Measurements from ENCODE around the gene GRK5. TPM values are rescaled to one million over a fixed set of nuclear protein-coding genes. Genes with fewer than 3 reads are reported as not detected.

GRK5 gene
- total and polyA plus RNA-seq, 7 donors = 7.9 to 32.4 (median 19.8) TPM

DNA sequence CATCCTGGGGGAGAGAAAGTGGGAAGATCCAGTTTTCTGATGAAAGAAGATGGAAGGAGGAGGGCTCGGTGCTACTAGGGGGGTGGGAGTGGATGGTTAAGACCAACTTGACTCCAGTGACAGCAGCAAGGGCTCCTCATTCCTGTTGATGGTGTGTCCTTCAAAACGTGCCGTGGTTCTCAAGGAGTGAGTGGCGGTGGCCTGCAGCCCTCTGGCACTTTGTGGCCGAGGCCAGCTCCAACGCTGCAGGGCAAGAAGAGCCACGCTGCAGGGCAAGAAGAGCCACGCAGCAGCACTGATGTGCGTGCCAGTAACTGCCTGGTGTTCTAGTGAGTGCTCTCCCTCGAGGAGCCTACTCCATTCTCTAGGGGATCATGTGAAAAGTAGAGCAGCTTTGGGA is 72.1 kb downstream of the GRK5 start:
- intact Hi-C loops (cut with DNase I) = no loop called here
- WGBS, 2 donors = 89 to 90% methylated on average over 10 of the region's 10 CpGs
- Histone ChIP-seq H3K4me1 (peaks cover 0 to 62% (median 53%) of the 10 kb centered on the region in 4 donors), H3K36me3 (no peaks in the 10 kb centered on the region), H3K27me3 (no peaks in the 10 kb centered on the region), H3K9me3 (no peaks in the 10 kb centered on the region), H3K4me3 (no peak overlapping the region), H3K27ac (no peak overlapping the region)
- DNase-seq = no peak
- TF ChIP-seq EP300 (IDR thresholded peaks at IDR 0.05) = no peak
- TF ChIP-seq, protein P1, sequence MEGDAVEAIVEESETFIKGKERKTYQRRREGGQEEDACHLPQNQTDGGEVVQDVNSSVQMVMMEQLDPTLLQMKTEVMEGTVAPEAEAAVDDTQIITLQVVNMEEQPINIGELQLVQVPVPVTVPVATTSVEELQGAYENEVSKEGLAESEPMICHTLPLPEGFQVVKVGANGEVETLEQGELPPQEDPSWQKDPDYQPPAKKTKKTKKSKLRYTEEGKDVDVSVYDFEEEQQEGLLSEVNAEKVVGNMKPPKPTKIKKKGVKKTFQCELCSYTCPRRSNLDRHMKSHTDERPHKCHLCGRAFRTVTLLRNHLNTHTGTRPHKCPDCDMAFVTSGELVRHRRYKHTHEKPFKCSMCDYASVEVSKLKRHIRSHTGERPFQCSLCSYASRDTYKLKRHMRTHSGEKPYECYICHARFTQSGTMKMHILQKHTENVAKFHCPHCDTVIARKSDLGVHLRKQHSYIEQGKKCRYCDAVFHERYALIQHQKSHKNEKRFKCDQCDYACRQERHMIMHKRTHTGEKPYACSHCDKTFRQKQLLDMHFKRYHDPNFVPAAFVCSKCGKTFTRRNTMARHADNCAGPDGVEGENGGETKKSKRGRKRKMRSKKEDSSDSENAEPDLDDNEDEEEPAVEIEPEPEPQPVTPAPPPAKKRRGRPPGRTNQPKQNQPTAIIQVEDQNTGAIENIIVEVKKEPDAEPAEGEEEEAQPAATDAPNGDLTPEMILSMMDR (IDR thresholded peaks at IDR 0.05) = no peak
- no peak for TF ChIP-seq POLR2AphosphoS5 (IDR thresholded peaks at IDR 0.05)
- no peak for TF ChIP-seq POLR2A (IDR thresholded peaks at IDR 0.05)

DNA sequence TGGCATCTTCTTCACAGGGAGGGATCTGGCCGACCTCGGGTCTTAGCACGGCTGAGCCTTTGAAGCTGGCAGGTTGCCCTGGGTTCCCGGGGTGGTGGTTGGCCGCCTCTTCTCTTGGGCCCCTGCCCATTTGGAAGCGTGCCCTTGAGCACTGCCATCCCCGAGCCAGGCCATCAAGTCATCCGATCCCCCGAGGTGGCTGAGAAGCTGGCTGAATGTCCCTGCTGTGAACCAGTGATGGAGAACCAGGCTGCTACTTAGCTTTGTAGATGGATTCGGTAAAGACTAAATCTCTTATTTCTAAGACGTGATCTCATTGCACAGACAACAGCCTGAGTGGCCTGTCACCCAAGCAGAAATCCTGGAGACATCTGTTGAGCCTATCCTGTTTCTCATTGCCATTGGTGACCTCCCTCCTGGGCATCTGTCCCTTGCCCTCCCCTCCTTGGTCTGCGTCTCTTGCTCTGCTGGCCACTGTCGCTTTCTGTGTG is 74.3 kb downstream of the GRK5 start:
- Histone ChIP-seq H3K27me3 (no peaks in the 10 kb centered on the region), H3K9me3 (no peaks in the 10 kb centered on the region), H3K4me3 (no peak overlapping the region), H3K4me1 (peaks cover 0 to 68% (median 61%) of the 10 kb centered on the region in 4 donors), H3K36me3 (no peaks in the 10 kb centered on the region), H3K27ac (peak overlapping the region; percentile 57 to 68 (median 60))
- TF ChIP-seq POLR2AphosphoS5 (IDR thresholded peaks at IDR 0.05) = peak in 2 of 4 donors; percentile 36 to 37
- TF ChIP-seq, protein P1 (IDR thresholded peaks at IDR 0.05) = no peak
- TF ChIP-seq POLR2A (IDR thresholded peaks at IDR 0.05) = no peak
- intact Hi-C loops (cut with DNase I) = loop anchor here (5.0 kb wide), 1 partner anchor 136 kb away; no protein-coding TSS in a partner anchor
- peak; percentile 92 for DNase-seq
- WGBS, 2 donors = 49 to 75% methylated on average over 13 of the region's 13 CpGs

DNA sequence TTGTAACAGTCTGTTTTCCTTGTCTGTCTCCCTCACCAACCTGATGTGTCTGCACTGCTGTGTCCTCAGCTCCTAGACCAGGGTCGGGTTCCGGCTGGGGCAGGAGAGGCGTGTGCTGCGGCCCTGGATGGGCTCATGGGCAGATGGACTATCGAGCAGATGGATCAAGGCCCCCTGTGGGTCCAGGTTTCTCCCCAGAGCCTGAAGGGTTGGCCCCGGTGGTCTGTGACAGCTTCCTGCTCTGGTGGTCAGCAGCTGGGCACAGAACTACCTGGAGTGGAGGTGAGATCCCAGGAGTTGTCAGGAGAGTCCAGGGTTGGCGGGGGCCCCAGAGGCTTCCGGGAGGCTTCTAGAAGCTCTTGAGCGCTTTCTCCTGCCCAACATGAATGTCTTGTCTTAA is 75.1 kb downstream of the GRK5 start:
- intact Hi-C loops (cut with DNase I) = loop anchor here (5.0 kb wide), 1 partner anchor 135 kb away; no protein-coding TSS in a partner anchor
- H3K27ac ChIP-seq = peak overlapping the region; percentile 57 to 68 (median 60)
- TF ChIP-seq, protein P1 (IDR thresholded peaks at IDR 0.05) = no peak
- TF ChIP-seq EP300 (IDR thresholded peaks at IDR 0.05) (no peak), POLR2AphosphoS5 (IDR thresholded peaks at IDR 0.05) (no peak), POLR2A (IDR thresholded peaks at IDR 0.05) (no peak)
- H3K4me1 ChIP-seq = peaks cover 0 to 70% (median 63%) of the 10 kb centered on the region in 4 donors
- WGBS, 2 donors = 95 to 97% methylated on average over 9 of the region's 9 CpGs
- no peak for DNase-seq
- H3K4me3 ChIP-seq = no peak overlapping the region
- no peaks in the 10 kb centered on the region for H3K9me3 ChIP-seq
- H3K36me3 ChIP-seq = no peaks in the 10 kb centered on the region
- H3K27me3 ChIP-seq = no peaks in the 10 kb centered on the region

DNA sequence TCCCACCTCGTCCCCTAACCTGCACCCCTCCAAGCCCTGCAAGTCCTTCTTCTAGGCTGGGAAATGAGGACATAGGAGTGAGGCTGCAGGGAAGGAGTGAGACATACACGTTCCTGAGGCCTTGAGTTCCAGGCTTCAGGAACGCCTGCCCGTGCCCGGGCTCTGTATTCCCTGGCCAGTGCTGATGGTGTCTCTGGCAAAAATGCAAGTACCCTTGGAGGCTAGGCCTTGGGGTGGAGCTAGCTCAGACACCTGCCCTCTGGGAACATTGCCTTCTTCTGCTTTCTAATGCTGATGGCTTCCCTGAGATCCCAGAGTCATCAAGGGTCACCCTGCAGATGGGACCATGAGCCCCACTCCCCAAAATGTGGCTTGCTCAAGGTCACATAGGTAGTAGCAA is 76.0 kb downstream of the GRK5 start:
- no peak for TF ChIP-seq EP300 (IDR thresholded peaks at IDR 0.05)
- no peak for TF ChIP-seq POLR2A (IDR thresholded peaks at IDR 0.05)
- TF ChIP-seq, protein P1 (IDR thresholded peaks at IDR 0.05) = no peak
- TF ChIP-seq POLR2AphosphoS5 (IDR thresholded peaks at IDR 0.05) = no peak
- intact Hi-C loops (cut with DNase I) = loop anchor here (5.0 kb wide), 1 partner anchor 134 kb away; no protein-coding TSS in a partner anchor
- Histone ChIP-seq H3K27ac (peak overlapping the region; percentile 9 to 68 (median 53)), H3K27me3 (no peaks in the 10 kb centered on the region), H3K36me3 (no peaks in the 10 kb centered on the region), H3K4me3 (no peak overlapping the region), H3K4me1 (peaks cover 0 to 76% (median 65%) of the 10 kb centered on the region in 4 donors), H3K9me3 (no peaks in the 10 kb centered on the region)
- WGBS, 2 donors = 93% methylated on average over 5 of the region's 5 CpGs
- DNase-seq = no peak

All from sigmoid colon (tissue), 7 donors.